Mucosa of descending colon (tissue), 3 donors: Measurements from ENCODE around the gene JAKMIP2. TPM values are rescaled to one million over a fixed set of nuclear protein-coding genes. Genes with fewer than 3 reads are reported as not detected.
A peak's percentile ranks its signal among the peaks of the same experiment; 100 is the strongest.

Source experiments
- ATAC-seq: fragments of 200-7000 bp; cut with Tn5 transposase; one replicate; pipeline ENCODE4 v1.9.1; 2020; ENCODE audit warnings: mild to moderate bottlenecking, moderate library complexity
- DNase-seq, 3 donors: peaks; one replicate each; pipeline ENCODE4 v3.0.0-alpha.2; 2020
- H3K36me3 ChIP-seq: fragments of 200-600 bp; one replicate; pipeline ENCODE4 v1.8.0; 2021; ENCODE audit warnings: low read depth, mild to moderate bottlenecking
- H3K4me1 ChIP-seq: fragments of 200-600 bp; one replicate; pipeline ENCODE4 v1.8.0; 2021; ENCODE audit warnings: low read depth, mild to moderate bottlenecking
- H3K4me3 ChIP-seq: fragments of 200-600 bp; one replicate; pipeline ENCODE4 v1.8.0; 2021; ENCODE audit warnings: mild to moderate bottlenecking
- H3K9me3 ChIP-seq: fragments of 200-600 bp; one replicate; pipeline ENCODE4 v1.8.0; 2021; ENCODE audit warnings: mild to moderate bottlenecking
- intact Hi-C, 2 donors: fragments of 100-400 bp; cut with DNase I in 1 of 2; cut with micrococcal nuclease in 1 of 2; formaldehyde crosslinking; loops; one replicate each; pipeline versions ENCODE4 v1.11.0 to v1.11.1; 2022; cut with DNase I, micrococcal nuclease
- total RNA-seq, 3 donors: library from RNA; stranded (reverse); fragmentation: NEBNext Ultra II Directional in 2 of 3; extraction: Animal tissue kit (Norgen Biotek cat#: 25700) in 2 of 3; gene quantifications; one replicate each; pipeline versions ENCODE4 v1.2.1 to v1.2.4, GENCODE V29; 2021 to 2023
- TF ChIP-seq, protein P1 (sequence below): fragments of 200-600 bp; IDR thresholded peaks from one replicate; pipeline ENCODE4 v1.8.0; 2022; ENCODE audit warnings: antibody characterized with exemption, mild to moderate bottlenecking
- donor health status: DM: no; HTN: no; CAD: no; lungs with moderate emphysema.
- donor health status: DM: no; HTN: no; CAD: no.
- donor health status: DM: no; HTN: yes; CAD: no.

Gene JAKMIP2
- total RNA-seq, 3 donors from 2014 or later = 0.90 to 9.0 (median 2.0) TPM

DNA sequence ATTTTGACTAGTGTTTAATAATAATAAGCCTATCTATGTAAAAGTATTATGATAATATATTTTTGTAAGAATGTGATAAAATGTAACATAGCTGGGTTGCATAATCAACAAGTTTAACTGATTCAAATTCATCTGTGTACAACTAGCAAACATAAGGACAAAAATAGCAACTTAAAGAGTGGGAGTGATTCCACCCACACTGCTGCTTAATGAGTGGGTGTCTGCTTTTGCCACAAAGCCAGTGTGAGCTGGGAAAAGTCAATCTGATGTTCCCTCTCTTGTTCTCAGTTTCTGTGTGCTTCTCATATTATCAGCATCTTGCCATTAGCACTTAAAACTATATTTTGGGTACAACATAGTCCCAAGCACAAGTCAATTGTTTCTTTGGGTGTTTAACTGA is 161.5 kb downstream of the JAKMIP2 start:
- Histone ChIP-seq H3K4me1 (no peaks in the 10 kb centered on the region), H3K4me3 (no peak overlapping the region), H3K9me3 (no peaks in the 10 kb centered on the region), H3K36me3 (no peaks in the 10 kb centered on the region)
- intact Hi-C loops = no loop called here
- TF ChIP-seq, protein P1, sequence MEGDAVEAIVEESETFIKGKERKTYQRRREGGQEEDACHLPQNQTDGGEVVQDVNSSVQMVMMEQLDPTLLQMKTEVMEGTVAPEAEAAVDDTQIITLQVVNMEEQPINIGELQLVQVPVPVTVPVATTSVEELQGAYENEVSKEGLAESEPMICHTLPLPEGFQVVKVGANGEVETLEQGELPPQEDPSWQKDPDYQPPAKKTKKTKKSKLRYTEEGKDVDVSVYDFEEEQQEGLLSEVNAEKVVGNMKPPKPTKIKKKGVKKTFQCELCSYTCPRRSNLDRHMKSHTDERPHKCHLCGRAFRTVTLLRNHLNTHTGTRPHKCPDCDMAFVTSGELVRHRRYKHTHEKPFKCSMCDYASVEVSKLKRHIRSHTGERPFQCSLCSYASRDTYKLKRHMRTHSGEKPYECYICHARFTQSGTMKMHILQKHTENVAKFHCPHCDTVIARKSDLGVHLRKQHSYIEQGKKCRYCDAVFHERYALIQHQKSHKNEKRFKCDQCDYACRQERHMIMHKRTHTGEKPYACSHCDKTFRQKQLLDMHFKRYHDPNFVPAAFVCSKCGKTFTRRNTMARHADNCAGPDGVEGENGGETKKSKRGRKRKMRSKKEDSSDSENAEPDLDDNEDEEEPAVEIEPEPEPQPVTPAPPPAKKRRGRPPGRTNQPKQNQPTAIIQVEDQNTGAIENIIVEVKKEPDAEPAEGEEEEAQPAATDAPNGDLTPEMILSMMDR = no peak
- ATAC-seq (no peak), DNase-seq (no peak)

DNA sequence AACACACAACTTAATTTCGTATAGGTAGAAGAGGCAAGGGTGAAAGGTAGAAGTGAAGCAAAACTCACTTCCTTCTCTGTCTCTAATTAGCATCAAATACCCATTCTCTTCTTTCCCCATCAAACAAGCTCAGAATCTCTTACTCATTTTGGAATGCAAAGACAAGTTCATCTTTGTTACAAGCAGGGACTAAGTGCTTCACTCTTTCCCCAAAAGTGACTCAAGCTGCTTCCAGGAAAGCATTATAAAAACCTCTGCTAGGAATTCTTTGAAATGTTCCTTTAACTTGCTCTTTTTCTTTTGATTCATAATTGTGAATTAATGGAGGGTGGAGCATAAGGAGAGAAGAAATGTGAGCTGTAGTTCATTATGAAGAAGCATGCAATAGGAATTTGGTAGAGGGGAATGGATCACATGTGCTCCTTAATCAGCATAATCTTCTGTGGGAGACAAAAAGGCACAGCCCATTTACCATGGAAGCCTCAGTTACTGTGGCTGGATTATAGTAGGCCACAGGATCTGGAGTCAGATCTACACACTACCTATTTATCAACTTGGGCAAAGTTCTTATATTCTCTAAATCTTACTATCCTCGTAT is 163.1 kb downstream of the JAKMIP2 start:
- TF ChIP-seq, protein P1 = no peak
- intact Hi-C loops = no loop called here
- no peak for ATAC-seq
- DNase-seq = no peak
- H3K4me3 ChIP-seq = no peak overlapping the region
- no peaks in the 10 kb centered on the region for H3K9me3 ChIP-seq
- H3K4me1 ChIP-seq = no peaks in the 10 kb centered on the region
- H3K36me3 ChIP-seq = no peaks in the 10 kb centered on the region

DNA sequence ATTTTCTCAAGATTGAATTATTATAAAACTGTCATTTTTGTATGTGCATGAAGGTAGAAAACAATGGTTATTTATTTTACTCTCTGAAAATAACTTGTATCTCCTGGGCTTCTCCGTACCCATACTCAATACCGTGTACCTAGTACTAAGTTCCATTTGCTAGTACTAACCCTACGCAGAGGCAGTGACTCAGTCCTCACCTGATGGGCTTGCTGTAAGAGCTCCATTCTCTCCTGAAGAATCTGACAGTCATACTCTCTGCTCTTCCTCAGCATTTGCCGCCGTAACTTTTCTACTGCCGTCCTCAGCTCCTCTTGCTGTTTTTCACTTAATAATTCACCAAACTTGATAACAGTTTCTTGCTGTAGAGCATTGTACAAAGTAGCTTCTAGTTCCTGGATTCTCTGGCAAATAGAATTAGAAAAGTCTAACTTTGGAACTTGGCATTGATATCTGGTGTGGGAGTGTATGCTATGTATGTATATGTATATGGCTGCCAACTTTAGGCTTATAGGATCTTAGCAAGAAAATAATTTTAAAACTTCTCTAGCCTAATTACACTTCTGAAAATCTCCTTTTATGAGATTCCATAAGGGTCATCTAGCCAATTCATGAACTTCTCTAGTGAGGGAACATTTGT is 164.7 kb downstream of the JAKMIP2 start:
- ATAC-seq (no peak), DNase-seq (no peak)
- no peaks in the 10 kb centered on the region for H3K4me1 ChIP-seq
- intact Hi-C loops = no loop called here
- TF ChIP-seq, protein P1 = no peak
- no peak overlapping the region for H3K4me3 ChIP-seq
- no peaks in the 10 kb centered on the region for H3K36me3 ChIP-seq
- no peaks in the 10 kb centered on the region for H3K9me3 ChIP-seq

DNA sequence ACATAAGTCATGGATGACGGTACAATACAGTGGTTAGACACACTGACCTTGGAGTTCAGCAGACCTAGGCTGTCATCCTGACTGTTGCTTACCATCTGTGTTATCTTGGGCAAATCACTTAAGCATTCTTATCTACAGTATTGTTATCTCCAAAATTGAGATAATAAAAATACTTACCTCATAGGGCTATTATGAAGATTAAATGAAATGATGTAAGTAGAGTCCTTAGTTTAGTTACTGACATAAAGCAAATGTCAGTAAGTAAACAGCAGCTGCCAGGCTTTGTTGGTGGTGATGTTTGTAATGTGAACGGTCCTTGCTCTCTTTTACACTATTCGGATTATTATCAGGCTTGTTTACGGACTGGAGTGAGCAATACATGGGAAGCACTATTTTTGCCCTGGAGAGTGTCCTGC is 165.3 kb downstream of the JAKMIP2 start:
- ATAC-seq (peak; percentile 24), DNase-seq (no peak)
- TF ChIP-seq, protein P1 = no peak
- intact Hi-C loops = no loop called here
- Histone ChIP-seq H3K36me3 (no peaks in the 10 kb centered on the region), H3K4me3 (no peak overlapping the region), H3K4me1 (no peaks in the 10 kb centered on the region), H3K9me3 (no peaks in the 10 kb centered on the region)

DNA sequence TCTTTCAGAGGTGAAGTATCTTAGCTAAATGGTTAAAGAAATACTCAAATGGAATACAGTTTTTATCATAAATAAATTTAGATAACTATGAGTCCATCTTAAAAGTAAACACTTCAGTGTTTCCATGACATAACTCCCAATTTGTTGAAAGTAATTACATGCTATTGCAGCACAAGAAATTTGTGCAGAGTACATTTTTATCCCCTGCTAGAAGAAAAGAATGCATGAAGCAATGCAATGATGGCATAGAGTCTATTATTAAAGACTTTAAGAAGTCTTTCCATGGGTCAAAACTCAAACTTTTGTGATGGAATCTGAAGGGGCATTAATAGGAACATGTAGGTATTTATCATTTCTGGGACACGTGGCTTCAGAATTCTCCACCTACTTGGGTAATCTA is 166.1 kb downstream of the JAKMIP2 start:
- H3K4me3 ChIP-seq = no peak overlapping the region
- no peaks in the 10 kb centered on the region for H3K4me1 ChIP-seq
- TF ChIP-seq, protein P1 = no peak
- no peaks in the 10 kb centered on the region for H3K9me3 ChIP-seq
- DNase-seq (no peak), ATAC-seq (no peak)
- no peaks in the 10 kb centered on the region for H3K36me3 ChIP-seq
- intact Hi-C loops = no loop called here
